Stromal cell of bone marrow (primary cell): ENCODE data around the gene FA2H.
A peak's percentile ranks its signal among the peaks of the same experiment; 100 is the strongest.

ENCODE experiments used
- DNase-seq: peaks from one replicate; pipeline ENCODE4 v3.0.0-alpha.2; 2012; ENCODE audit warnings: low read depth

Gene FA2H

GRCh38 chr16:74744566-74744965, 30.1 kb downstream of the FA2H start:
- DNase-seq, result no peak

DNA sequence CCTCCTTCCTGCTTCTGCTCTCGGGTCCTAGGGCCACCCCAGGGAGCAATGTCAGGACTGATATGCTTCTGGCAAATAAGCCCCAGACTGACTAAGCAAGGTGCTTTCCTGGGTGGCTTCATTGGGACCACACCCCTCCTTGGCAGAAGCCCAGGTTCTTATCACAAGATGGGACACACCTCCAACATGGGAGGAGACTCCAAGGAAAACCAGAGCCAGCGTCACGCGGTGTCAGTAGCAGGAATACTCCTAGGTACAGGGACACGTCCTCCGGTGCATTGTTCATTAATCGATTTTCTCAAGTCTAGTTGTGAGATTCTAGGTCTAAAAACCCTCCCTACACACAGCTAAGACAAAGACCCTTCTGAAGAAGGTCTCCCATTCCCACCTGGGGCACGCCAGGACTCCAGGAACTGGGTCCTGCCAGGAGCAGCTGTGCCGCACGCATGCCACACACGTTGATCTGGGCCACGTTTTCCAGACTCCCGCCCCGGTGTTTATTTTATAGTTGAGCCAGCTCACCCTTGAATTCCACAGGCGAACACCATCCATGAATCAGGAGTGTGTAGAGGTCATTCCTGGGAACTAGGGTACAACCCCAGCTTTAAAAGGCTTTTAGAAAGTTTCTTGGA, 30.8 kb downstream of the FA2H start:
- DNase-seq, result peak; percentile 21

GRCh38 chr16:74743045-74743667, 31.5 kb downstream of the FA2H start:
- DNase-seq, result no peak

GRCh38 chr16:74742051-74742481, 32.6 kb downstream of the FA2H start:
- no peak for DNase-seq

GRCh38 chr16:74740795-74741304, 33.8 kb downstream of the FA2H start:
- peak; percentile 23 for DNase-seq

DNA sequence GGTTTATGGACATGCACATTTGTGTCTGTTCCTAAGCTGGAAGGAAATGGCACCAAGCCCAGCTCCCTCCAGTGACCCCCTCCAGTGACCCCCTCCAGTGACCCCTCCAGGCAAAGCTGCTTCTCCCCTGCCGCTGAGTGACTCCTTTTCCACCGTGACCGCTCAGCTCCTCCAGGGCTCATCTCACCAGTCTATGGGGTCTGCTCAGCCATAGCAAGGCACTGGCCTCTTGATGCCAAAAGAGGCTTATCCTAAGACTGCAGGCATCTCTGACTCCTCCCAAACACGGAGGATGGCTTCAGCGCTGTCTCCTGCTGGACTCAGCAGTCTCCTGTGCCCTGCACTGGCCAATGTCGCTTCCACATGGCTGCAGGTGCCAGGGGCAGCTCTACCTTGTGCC, 35.3 kb downstream of the FA2H start:
- no peak for DNase-seq

DNA sequence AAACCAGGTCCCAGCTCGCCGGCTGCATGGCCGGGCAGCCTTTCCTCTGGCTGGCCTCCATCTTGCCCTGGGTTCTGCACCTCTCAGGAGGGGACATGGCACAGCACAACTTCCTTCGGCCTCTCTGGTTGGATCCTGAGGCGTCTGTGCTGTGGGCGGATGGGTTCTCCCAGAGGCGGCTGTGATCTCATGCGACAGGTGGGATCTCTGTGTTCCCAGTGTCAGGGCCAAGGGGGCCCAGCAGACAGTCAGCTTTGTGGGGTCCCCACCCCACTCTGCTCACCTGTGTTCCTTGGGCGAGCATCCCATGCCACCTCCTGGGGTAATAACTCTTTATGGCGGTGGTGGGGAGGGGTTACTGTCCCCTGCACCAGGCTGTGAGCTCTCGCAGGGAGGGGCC, 35.8 kb downstream of the FA2H start:
- no peak for DNase-seq

DNA sequence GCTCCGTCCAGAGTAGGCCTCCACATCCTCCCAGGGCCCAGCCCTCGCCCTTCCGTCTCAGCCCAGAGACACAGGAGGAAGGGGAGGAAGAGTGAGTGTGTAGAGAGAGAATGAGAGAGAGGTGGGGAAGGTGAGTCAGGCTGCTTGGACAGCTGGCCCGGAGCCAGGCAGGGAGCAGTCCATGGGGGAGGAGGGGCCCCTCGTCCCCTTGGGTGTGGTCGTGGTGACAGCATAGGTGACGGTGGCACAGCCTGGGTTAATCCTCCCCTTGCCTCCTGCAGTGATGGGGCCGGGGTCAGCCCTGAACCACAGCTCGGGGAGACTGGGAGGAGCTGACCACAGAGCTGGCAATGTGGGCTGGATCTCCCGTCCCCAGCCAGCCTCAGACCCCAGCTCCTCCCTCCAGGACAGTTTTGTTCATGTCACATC, 36.5 kb downstream of the FA2H start:
- no peak for DNase-seq

DNA sequence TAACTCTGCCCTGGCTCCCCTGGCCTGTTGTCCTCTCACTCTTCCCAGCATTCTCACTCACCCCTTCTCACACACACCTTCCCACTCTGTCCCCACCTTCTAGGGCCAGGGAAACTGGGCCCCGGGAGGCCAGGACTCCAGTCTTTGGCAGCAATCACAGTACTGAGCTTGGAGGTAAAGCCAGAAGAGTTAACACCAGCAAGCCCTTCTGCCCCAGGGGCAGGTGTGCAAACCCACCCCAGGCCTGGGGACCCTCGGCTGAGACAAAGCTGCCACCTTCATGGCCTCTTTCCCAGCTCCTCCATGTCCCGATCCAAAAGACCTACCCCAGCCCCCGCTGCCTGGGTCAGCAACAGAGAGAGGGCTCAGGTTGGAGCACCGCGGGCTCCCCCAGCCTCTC, 37.1 kb downstream of the FA2H start:
- no peak for DNase-seq

DNA sequence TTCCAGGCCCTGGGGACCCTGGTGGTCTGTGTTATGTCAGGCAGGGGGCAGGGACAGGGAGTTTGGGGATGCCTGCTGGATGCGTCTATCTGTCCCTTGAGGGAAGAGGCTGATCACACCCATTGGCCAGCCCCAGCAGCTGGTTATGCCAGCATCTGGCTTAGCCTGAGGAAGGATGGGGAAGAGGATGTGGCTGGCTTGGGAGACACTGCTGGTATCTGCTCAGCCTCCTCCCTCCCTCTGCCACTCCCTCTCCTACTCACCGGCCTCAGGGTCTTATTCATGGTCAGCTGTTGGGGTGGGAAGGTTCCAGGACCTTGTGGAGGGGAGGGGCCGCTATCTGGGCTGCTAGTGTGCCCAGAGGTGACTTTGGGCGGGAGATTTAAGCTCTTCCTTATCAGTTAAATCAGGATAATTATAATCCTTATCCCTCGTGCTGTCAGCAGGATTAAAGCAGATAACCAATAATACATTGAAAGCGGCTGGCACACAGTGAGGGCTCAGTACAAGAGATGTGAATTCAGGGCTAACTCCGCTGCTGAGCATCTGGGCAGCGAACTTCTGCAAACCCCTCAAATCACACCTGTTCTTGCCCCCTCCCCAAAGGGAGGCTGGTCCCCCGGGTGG, 38.0 kb downstream of the FA2H start:
- no peak for DNase-seq

DNA sequence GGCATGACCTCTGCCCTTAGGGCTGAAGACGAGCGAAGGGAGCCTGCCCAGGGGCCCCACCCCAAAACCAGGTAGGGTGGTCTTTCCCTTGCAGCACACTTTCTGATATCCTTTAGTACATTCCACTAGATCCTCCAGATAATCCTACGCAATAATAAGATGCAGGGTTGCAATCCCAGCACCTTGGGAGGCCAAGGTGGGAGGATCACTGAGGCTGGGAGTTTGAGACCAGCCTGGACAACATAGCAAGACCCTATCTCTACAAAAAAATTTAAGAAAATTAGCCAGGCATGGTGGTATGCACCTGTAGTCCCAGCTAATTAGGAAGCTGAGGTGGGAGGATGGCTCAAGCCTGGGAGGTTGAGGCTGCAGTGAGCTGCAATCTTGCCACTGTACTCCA, 39.1 kb downstream of the FA2H start:
- no peak for DNase-seq

GRCh38 chr16:74735162-74735452, 39.5 kb downstream of the FA2H start:
- DNase-seq, result no peak

GRCh38 chr16:74734361-74735161, 40.1 kb downstream of the FA2H start:
- DNase-seq, result no peak

- DNase-seq, result no peak
These were observed 41.8 kb downstream of the FA2H start for GRCh38 chr16:74732707-74733350.

- no peak for DNase-seq
These were observed 42.7 kb downstream of the FA2H start for GRCh38 chr16:74731853-74732477.

- DNase-seq, result no peak
These were observed 44.6 kb downstream of the FA2H start for GRCh38 chr16:74729783-74730683.

DNA sequence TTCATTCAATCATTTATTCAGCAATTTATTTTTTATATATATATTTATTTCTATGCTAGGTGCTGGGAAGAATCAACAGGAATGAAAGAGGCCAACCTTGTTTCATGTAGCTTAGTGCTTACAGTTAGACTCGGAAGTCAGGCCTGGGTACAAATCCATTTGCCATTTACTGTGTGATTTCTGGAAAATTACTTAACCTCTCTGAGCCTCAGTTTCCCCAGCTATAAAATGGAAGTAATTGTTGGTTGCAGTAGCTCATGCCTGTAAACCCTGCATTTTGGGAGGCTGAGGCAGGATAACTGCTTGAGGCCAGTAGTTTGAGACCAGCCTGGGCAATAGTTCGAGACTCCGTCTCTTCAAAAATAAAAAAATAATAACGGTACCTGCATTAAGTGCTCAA, 46.7 kb downstream of the FA2H start:
- no peak for DNase-seq

DNA sequence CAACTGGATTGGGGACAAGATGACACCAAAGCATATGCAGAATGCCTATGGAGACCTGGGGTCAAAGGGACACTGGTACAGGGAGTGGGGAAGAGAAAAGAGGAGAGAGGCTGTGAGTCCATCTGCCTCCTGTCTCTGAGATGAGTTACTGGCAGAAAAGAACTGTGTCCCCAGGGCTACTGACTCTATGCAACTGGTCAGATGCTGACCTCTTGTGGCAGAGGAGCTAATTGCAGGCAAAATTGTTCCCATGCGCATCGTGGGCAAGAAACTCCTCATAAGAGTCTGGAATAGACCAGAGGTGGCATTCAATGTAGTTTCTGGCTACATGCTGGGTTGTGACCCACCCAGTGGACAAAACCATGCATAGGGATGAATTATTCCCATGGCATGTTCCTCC, 47.9 kb downstream of the FA2H start:
- DNase-seq, result no peak

DNA sequence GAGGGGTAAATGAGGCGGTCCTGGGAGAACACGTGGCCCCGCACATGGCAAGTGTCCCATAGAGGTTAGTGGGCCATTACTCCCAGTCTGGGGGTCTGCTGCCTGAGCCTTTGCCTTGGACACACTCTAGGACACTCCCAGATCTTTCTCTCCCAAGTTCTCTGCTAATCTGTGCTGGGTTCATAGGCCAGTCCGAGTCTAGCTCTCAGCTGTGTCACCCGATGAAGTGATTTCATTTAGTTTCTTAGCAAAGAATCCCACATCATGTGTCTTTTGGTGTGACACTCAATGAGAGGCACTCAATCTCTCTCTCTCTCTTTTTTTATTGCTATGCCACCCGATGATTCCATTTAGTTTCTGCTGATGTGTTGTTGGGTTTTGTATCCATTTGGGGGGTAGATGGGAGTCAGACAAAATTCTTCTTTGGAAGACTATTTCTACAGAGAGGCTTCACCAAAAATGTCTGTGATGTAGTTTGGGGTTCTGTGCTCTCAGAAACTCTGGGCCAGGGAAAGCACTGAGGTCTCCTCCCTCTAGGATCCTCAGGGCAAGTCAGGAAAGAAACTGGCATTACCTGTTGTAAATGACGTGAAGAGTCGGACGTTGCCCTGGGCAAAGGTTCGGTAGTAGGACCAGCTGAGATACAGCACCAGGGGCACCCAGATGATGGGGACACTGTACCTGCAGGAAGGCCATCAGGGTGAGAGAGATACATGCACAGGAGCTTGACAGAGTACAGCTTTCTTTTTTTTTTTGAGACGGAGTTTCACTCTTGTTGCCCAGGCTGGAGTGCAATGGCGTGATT, 48.8 kb downstream of the FA2H start:
- DNase-seq, result no peak
